GM23338 (cell line): ENCODE data around the gene RNF7.

Source experiments
- EZH2phosphoT487 ChIP-seq: fragments of 200-600 bp; sonication (generic); IDR thresholded peaks from one replicate; pipeline ENCODE4 v1.8.1; 2018; ENCODE audit warnings: antibody characterized with exemption; ENCODE audit not compliant: unreplicated experiment
- NANOG ChIP-seq: IDR thresholded peaks from 2 replicates; pipeline ENCODE4 v1.6.1; 2016; ENCODE audit warnings: antibody characterized with exemption, borderline replicate concordance
- POLR2AphosphoS5 ChIP-seq: IDR thresholded peaks from 2 replicates; pipeline ENCODE4 v1.6.1; 2016; ENCODE audit warnings: antibody characterized with exemption, low read depth
- TF ChIP-seq, protein P1 (sequence below), 2 experiments: fragments of 200-600 bp in 1 of 2; sonication (generic) in 1 of 2; conservative IDR thresholded peaks; 2 replicates each; pipeline versions ENCODE4 v1.5.1 to v1.6.1; 2016 to 2017; ENCODE audit warnings: antibody characterized with exemption in 2 of 2, low read depth in 2 of 2, mild to moderate bottlenecking in 2 of 2, moderate library complexity in 1 of 2

DNA sequence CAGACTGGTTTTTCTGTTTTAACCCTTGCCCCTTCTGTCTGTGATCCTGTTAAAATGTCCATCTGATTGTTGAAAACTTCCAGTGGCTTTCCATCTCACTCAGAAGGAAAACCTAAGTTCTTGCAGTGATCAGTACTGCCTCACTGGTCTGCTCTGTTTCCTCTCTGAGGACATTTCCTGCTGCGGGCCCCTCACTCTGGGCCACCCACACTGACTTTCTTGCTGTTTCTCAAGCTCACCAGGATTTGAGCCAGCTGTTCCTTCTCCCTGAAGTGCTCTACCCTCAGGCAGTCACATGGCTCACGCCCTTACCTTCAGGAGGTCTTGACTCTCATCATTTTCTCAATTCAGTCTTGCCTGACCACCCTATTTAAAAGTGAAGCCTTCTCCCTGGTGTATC, 26.9 kb downstream of the RNF7 start:
- TF ChIP-seq NANOG: no peak
- no peak for TF ChIP-seq POLR2AphosphoS5
- TF ChIP-seq, protein P1, sequence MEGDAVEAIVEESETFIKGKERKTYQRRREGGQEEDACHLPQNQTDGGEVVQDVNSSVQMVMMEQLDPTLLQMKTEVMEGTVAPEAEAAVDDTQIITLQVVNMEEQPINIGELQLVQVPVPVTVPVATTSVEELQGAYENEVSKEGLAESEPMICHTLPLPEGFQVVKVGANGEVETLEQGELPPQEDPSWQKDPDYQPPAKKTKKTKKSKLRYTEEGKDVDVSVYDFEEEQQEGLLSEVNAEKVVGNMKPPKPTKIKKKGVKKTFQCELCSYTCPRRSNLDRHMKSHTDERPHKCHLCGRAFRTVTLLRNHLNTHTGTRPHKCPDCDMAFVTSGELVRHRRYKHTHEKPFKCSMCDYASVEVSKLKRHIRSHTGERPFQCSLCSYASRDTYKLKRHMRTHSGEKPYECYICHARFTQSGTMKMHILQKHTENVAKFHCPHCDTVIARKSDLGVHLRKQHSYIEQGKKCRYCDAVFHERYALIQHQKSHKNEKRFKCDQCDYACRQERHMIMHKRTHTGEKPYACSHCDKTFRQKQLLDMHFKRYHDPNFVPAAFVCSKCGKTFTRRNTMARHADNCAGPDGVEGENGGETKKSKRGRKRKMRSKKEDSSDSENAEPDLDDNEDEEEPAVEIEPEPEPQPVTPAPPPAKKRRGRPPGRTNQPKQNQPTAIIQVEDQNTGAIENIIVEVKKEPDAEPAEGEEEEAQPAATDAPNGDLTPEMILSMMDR (conservative IDR thresholded peaks at IDR 0.05; ENCODE audit: low read depth in 2 of 2): no peak
- TF ChIP-seq EZH2phosphoT487: no peak
